ENCODE measurements around the gene HID1. TPM values are rescaled to one million over a fixed set of nuclear protein-coding genes. Genes with fewer than 3 reads are reported as not detected.

The HID1 gene
- total RNA-seq, 4 donors from 2014 or later, result 2.9 to 11.6 (median 6.2) TPM

DNA sequence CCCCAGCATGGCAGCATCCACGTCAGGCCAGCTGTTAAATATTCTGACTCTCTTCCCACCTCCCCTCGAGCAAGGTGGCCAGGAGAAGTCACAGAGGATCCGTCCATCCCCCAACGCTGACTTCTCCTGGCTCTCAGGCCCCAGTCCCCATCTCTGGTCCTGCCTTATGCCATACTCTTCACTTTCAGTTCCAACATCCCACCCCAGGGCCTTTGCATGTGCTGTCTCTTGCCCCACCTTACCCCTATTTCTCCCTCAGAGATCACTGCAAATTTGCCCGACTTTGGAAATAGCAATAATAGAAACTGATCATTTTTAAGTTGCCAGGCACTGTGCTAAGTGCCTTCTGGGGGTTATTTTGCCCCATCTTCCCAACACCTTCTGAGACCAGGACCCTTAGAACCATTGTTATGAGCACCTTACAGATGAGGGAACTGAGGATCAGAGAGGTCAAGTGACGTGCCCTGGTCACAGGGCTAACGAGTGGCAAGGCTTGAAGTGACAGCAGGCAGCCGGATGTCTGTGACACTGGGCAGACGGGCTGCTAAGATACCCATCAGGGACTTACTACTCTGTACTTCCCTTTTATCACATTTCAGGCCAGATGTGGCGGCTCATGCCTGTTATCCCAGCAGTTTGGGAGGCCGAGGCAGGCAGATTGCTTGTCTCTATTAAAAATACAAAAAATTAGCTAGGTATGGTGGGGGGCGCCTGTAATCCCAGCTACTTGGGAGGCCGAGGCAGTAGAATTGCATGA is 17.7 kb downstream of the HID1 start:
- WGBS, 2 donors, result 67 to 70% methylated on average over 13 of the region's 13 CpGs
- intact Hi-C loops (cut with DNase I; ENCODE audit: low total_unique reads), result no loop called here
- H3K4me3 ChIP-seq (ENCODE audit: low read depth, poor library complexity, severe bottlenecking), result no peak overlapping the region
- no peak for TF ChIP-seq POLR2A (IDR thresholded peaks at IDR 0.05)
- no peak for DNase-seq (ENCODE audit: low spot score in 2 of 2)

DNA sequence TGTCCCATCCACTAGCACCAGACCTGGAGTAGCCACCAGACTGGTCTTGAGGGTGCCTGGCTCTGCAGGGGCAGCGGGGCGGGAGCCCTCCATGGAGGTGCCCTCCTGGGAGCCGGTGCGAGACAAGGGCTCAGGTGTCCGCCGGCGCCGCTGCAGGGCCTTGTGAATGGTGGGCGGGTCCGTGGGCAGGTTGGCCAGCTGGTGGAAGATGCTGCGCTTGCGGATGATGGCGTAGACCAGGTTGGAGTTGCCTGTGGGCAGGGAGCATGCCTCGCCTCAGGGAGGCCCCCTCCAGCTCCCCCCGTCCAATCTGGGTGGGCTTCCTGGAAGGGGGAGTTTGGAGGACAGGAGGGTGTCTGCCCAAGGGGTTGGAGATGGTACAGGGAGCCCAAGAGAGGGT is 18.4 kb downstream of the HID1 start:
- DNase-seq (ENCODE audit: low spot score in 2 of 2), result peak in 1 of 2 donors; percentile 82
- WGBS, 2 donors, result 86 to 90% methylated on average over 15 of the region's 15 CpGs
- no peak for TF ChIP-seq POLR2A (IDR thresholded peaks at IDR 0.05)
- TF ChIP-seq, protein P1, sequence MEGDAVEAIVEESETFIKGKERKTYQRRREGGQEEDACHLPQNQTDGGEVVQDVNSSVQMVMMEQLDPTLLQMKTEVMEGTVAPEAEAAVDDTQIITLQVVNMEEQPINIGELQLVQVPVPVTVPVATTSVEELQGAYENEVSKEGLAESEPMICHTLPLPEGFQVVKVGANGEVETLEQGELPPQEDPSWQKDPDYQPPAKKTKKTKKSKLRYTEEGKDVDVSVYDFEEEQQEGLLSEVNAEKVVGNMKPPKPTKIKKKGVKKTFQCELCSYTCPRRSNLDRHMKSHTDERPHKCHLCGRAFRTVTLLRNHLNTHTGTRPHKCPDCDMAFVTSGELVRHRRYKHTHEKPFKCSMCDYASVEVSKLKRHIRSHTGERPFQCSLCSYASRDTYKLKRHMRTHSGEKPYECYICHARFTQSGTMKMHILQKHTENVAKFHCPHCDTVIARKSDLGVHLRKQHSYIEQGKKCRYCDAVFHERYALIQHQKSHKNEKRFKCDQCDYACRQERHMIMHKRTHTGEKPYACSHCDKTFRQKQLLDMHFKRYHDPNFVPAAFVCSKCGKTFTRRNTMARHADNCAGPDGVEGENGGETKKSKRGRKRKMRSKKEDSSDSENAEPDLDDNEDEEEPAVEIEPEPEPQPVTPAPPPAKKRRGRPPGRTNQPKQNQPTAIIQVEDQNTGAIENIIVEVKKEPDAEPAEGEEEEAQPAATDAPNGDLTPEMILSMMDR (IDR thresholded peaks at IDR 0.05), result no peak
- intact Hi-C loops (cut with DNase I; ENCODE audit: low total_unique reads), result no loop called here
- no peak overlapping the region for H3K4me3 ChIP-seq (ENCODE audit: low read depth, poor library complexity, severe bottlenecking)

DNA sequence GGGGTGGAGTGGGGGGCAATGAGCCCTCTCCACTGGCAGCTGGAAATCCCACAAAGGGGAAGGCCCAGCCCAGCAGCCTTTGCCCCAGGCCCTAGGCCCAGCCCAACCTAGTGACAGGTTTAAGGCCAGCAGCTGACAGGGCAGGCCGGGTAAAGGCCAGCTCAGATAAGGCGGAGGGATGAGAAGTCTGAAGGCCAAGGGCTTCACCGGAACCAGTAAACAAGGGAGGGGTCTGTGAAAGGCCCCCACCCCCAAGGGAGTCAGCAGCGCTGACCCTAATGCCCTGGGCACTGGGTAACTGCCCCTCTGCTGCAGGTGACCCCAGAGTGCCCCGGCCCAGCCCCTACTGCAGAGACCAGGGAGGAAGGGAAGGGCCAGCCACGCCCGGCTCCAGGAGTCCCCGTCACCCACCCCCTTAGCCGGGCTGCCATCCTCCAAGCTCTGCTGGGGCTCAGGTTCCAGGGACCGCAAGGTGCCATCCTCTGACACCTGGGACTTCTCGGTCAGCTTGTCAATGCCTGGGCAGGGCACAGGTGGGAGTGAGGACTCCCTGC is 19.3 kb downstream of the HID1 start:
- intact Hi-C loops (cut with DNase I; ENCODE audit: low total_unique reads), result no loop called here
- 79 to 87% methylated on average over 11 of the region's 11 CpGs for WGBS, 2 donors
- H3K4me3 ChIP-seq (ENCODE audit: low read depth, poor library complexity, severe bottlenecking), result no peak overlapping the region
- TF ChIP-seq POLR2A (IDR thresholded peaks at IDR 0.05), result no peak
- TF ChIP-seq, protein P1 (IDR thresholded peaks at IDR 0.05), result no peak
- no peak for DNase-seq (ENCODE audit: low spot score in 2 of 2)

DNA sequence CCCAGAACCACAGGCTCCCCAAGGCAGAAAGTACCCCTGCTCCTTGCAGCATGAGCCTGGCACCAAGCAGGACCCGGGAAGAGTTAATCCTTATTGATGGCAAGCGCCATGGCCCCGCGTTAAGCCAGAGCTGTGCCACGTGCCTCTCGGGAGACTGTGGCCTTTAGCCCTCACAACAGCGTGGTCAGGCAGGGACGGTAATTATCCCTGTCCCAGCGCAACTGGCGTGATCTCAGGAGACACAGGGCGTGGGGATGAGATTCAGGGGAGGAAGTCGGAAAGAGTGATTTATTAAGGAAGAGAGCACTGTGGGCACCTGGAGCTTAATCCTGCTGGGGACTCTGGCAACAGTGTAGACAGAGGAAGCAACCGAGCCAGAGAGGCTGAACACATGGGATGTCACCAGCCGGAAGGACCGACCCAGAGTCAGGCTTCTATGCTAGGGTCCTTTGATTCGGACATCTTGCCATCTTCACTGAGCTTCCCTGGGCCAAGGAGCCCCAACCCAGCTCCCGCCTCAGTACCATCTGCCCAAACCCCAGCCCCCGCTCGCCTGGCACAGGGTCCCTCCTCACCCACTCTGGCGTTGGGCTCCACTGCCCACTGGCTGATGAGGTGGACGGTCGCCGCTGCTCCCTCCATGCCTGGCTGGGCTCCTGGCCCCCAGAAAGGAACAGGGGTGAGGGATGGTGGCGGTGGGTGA is 20.0 kb downstream of the HID1 start:
- WGBS, 2 donors, result 65 to 68% methylated on average over 24 of the region's 24 CpGs
- no peak for TF ChIP-seq POLR2A (IDR thresholded peaks at IDR 0.05)
- TF ChIP-seq, protein P1 (IDR thresholded peaks at IDR 0.05), result no peak
- intact Hi-C loops (cut with DNase I; ENCODE audit: low total_unique reads), result no loop called here
- no peak overlapping the region for H3K4me3 ChIP-seq (ENCODE audit: low read depth, poor library complexity, severe bottlenecking)
- peak in 1 of 2 donors; percentile 80 for DNase-seq (ENCODE audit: low spot score in 2 of 2)

DNA sequence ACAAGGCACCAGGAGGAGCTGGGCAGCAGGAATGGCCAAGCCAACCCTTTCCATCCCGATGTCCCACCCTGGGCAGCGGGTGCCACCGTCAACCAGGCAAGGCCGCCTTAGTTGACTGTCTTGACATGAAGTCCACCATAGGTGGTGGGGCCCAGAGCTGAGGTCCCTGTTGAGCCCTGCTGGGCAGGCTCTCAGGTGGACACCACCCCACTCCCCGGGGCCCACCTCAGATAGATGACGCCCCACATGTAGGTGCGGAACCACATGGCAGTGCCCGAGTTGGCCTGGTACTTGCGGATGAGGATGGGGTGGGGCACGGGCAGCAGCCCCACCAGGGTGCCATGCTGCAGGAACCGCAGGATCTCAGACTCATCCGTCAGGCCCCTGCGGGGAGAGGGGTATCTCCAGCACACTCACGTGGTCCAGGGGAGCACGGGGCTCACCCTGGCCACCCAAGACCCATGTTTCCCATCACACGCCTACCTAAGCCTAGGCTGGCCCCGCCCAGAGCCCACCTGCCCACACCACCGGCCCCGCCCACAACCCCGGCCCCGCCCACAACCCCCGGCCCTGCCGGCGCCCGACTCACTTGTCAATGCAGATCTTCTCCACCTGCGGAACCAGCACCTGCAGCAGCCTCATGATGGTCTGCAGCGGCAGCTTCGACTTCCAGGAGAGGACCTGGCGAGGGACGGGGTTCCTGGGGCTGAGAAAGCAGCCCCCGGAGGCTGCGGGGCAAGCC is 20.7 kb downstream of the HID1 start:
- H3K4me3 ChIP-seq (ENCODE audit: low read depth, poor library complexity, severe bottlenecking), result no peak overlapping the region
- intact Hi-C loops (cut with DNase I; ENCODE audit: low total_unique reads), result no loop called here
- WGBS, 2 donors, result 72 to 79% methylated on average over 15 to 26 of the region's 32 CpGs
- peak in 1 of 2 donors; percentile 84 for DNase-seq (ENCODE audit: low spot score in 2 of 2)
- TF ChIP-seq, protein P1 (IDR thresholded peaks at IDR 0.05), result no peak
- TF ChIP-seq POLR2A (IDR thresholded peaks at IDR 0.05), result no peak
